CD4-positive, alpha-beta memory T cell (primary cell): ENCODE results near the gene MEGF6. TPM values are rescaled to one million over a fixed set of nuclear protein-coding genes. Genes with fewer than 3 reads are reported as not detected.

ENCODE experiments used
- CTCF ChIA-PET: fragments of 350-600 bp; sonication (Branson Sonifier 250); formaldehyde crosslinking; loops from one replicate; lab custom pipeline; 2021; ENCODE audit warnings: inconsistent platforms; ENCODE audit not compliant: partially characterized antibody; lab: Charles Lee
- POLR2A ChIA-PET: fragments of 350-600 bp; sonication (Branson Sonifier 250); formaldehyde crosslinking; loops from one replicate; lab custom pipeline; 2021; ENCODE audit not compliant: partially characterized antibody; lab: Charles Lee
- DNase-seq, 5 donors: peaks; one replicate each; pipeline versions ENCODE4 v3.0.0 to v3.0.0-alpha.2; 2020 to 2022; ENCODE audit warnings: mixed read lengths in 1 of 5
- H3K27ac ChIP-seq: one replicate; pipeline ENCODE4 v1.7.0; 2013; ENCODE audit warnings: low read depth, low read length
- H3K27me3 ChIP-seq: 2 replicates; pipeline ENCODE4 v1.7.0; 2013; ENCODE audit warnings: mild to moderate bottlenecking, low read length, moderate library complexity; ENCODE audit not compliant: insufficient read depth
- H3K36me3 ChIP-seq: 2 replicates; pipeline ENCODE4 v1.7.0; 2013; ENCODE audit warnings: mild to moderate bottlenecking, low read length, moderate library complexity; ENCODE audit not compliant: insufficient read depth
- H3K4me1 ChIP-seq: 2 replicates; pipeline ENCODE4 v1.7.0; 2013; ENCODE audit warnings: mild to moderate bottlenecking, low read length, moderate library complexity; ENCODE audit not compliant: insufficient read depth
- H3K4me3 ChIP-seq, 2 donors: one replicate each; pipeline ENCODE4 v1.7.0; 2013; ENCODE audit warnings: low read length in 2 of 2, mild to moderate bottlenecking in 1 of 2
- H3K9me3 ChIP-seq, 2 donors: one replicate each; pipeline ENCODE4 v1.7.0; 2013; ENCODE audit warnings: low read length in 2 of 2, control low read depth in 1 of 2; ENCODE audit not compliant: control insufficient read depth in 1 of 2
- H3K27ac Mint-ChIP-seq, 7 donors: one replicate each; pipeline ENCODE4 v1.8.0; 2020 to 2021; ENCODE audit warnings: mixed read lengths in 7 of 7, mild to moderate bottlenecking in 6 of 7, inconsistent platforms in 3 of 7, moderate library complexity in 3 of 7
- H3K27me3 Mint-ChIP-seq, 2 donors: one replicate each; pipeline ENCODE4 v1.8.0; 2020 to 2021; ENCODE audit warnings: mixed read lengths in 2 of 2
- H3K36me3 Mint-ChIP-seq, 2 donors: one replicate each; pipeline ENCODE4 v1.8.0; 2020 to 2021; ENCODE audit warnings: mixed read lengths in 2 of 2, inconsistent platforms in 1 of 2, mild to moderate bottlenecking in 1 of 2
- H3K4me1 Mint-ChIP-seq, 4 donors: one replicate each; pipeline ENCODE4 v1.8.0; 2020 to 2021; ENCODE audit warnings: mixed read lengths in 4 of 4, mild to moderate bottlenecking in 1 of 4
- H3K4me3 Mint-ChIP-seq, 8 donors: one replicate each; pipeline ENCODE4 v1.8.0; 2020 to 2021; ENCODE audit warnings: mixed read lengths in 8 of 8, mild to moderate bottlenecking in 7 of 8, moderate library complexity in 6 of 8, inconsistent platforms in 3 of 8
- H3K9me3 Mint-ChIP-seq, 8 donors: one replicate each; pipeline ENCODE4 v1.8.0; 2020 to 2021; ENCODE audit warnings: mixed read lengths in 8 of 8, mild to moderate bottlenecking in 5 of 8, inconsistent platforms in 3 of 8, moderate library complexity in 1 of 8
- intact Hi-C: fragments of 100-400 bp; cut with micrococcal nuclease; formaldehyde crosslinking; loops from one replicate; pipeline ENCODE4 v1.15.1; 2023
- polyA plus RNA-seq, 2 donors: library from polyadenylated mRNA; unstranded; fragments of 300-500 nt; fragmentation: Illumina TruSeq; gene quantifications; one replicate each; pipeline ENCODE4 v1.2.3, GENCODE V29; 2021
- total RNA-seq, 2 experiments: library from RNA; stranded (reverse); gene quantifications; one replicate each; pipeline ENCODE4 v1.2.3, GENCODE V29; 2021

MEGF6 gene
- total and polyA plus RNA-seq, 4 experiments from 2014 or later, result 2.4 to 168 (median 87.0) TPM

GRCh38 chr1:3614755-3615742 is 3.7 kb upstream of the MEGF6 start:
- intact Hi-C loops, result loop anchor here (1.0 kb wide), 1 partner anchor 124 kb away; no protein-coding TSS in a partner anchor
- Histone ChIP-seq H3K4me1 (peaks cover 17% of the 10 kb centered on the region), H3K4me3 (no peak overlapping the region), H3K27ac (no peak overlapping the region), H3K27me3 (no peaks in the 10 kb centered on the region), H3K9me3 (no peaks in the 10 kb centered on the region), H3K36me3 (no peaks in the 10 kb centered on the region)
- H3K4me1 Mint-ChIP-seq, result peaks cover 5 to 20% (median 12%) of the 10 kb centered on the region in 4 donors
- ChIA-PET CTCF (interaction anchor here (0.7 to 2.2 kb wide), 11 partner anchors 13 to 127 kb away, joined by 3 to 9 read pairs (median 3); no protein-coding TSS in a partner anchor), POLR2A (no interaction called here)
- peaks cover 0 to 1% (median 0%) of the 10 kb centered on the region in 8 donors for H3K9me3 Mint-ChIP-seq
- H3K36me3 Mint-ChIP-seq, result no peaks in the 10 kb centered on the region
- H3K4me3 Mint-ChIP-seq, result no peak overlapping the region
- no peak overlapping the region for H3K27ac Mint-ChIP-seq
- DNase-seq, result no peak
- peaks cover 3 to 10% of the 10 kb centered on the region in 2 donors for H3K27me3 Mint-ChIP-seq

GRCh38 chr1:3612123-3612522 is 815 bp upstream of the MEGF6 start:
- H3K27me3 Mint-ChIP-seq, result peaks cover 8 to 13% of the 10 kb centered on the region in 2 donors
- peaks cover 0 to 1% (median 0%) of the 10 kb centered on the region in 8 donors for H3K9me3 Mint-ChIP-seq
- DNase-seq, result no peak
- intact Hi-C loops, result no loop called here
- peak overlapping the region; percentile 39 to 87 (median 77) for H3K4me3 Mint-ChIP-seq
- H3K4me3 ChIP-seq, result no peak overlapping the region
- peaks cover 2 to 18% (median 5%) of the 10 kb centered on the region in 4 donors for H3K4me1 Mint-ChIP-seq
- H3K9me3 ChIP-seq, result no peaks in the 10 kb centered on the region
- ChIA-PET POLR2A (interaction anchor here (2.2 kb wide), 1 partner anchor 12 kb away, joined by 7 read pairs; no protein-coding TSS in a partner anchor), CTCF (no interaction called here)
- H3K27ac ChIP-seq, result no peak overlapping the region
- no peaks in the 10 kb centered on the region for H3K36me3 ChIP-seq
- peaks cover 5% of the 10 kb centered on the region for H3K27me3 ChIP-seq
- H3K27ac Mint-ChIP-seq, result no peak overlapping the region
- no peaks in the 10 kb centered on the region for H3K36me3 Mint-ChIP-seq
- peaks cover 15% of the 10 kb centered on the region for H3K4me1 ChIP-seq

DNA sequence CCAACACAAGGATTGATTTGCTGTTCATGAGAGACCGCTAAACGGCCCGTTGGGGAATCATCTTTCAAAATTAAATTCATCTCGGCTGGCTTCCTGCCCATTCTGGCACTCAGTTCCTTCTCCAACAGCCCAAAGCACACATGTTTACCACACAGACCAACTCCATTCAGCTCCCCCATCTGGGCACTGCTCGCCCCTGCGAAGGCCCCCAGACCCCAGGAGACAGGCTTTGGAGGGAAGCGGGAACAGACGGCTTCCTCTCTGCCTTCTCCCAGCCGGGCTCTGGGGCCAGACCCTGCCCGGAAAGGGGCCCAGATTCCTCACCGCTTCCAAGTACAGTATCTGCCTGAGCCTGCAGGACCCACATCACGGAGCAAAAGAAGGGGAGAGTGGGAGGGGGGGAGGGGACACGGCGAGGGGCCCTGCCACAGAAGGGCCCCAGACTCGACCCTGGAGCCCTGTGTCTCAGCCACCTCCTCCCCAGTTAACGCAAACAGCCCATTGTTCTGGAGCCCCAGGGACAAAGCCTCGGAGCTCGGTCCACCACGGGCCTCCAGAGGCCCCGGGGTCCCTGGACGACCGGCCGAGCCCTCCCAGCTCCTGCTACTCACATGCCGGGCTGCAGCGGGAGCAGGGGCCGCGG is 660 bp downstream of the MEGF6 start:
- H3K9me3 Mint-ChIP-seq, result peaks cover 0 to 1% (median 0%) of the 10 kb centered on the region in 8 donors
- DNase-seq, result no peak
- no peaks in the 10 kb centered on the region for H3K36me3 Mint-ChIP-seq
- peak overlapping the region in 1 of 7 donors; percentile 18 for H3K27ac Mint-ChIP-seq
- Histone ChIP-seq H3K4me1 (peaks cover 15% of the 10 kb centered on the region), H3K4me3 (no peak overlapping the region), H3K36me3 (no peaks in the 10 kb centered on the region), H3K27ac (no peak overlapping the region), H3K9me3 (no peaks in the 10 kb centered on the region), H3K27me3 (peaks cover 5% of the 10 kb centered on the region)
- CTCF ChIA-PET, result no interaction called here
- H3K4me3 Mint-ChIP-seq, result peak overlapping the region in 7 of 8 donors; percentile 44 to 75 (median 62)
- POLR2A ChIA-PET, result interaction anchor here (2.2 kb wide), 1 partner anchor 14 kb away, joined by 7 read pairs; no protein-coding TSS in a partner anchor
- intact Hi-C loops, result loop anchor here (1.0 kb wide), 1 partner anchor 13 kb away; no protein-coding TSS in a partner anchor
- peaks cover 9 to 13% of the 10 kb centered on the region in 2 donors for H3K27me3 Mint-ChIP-seq
- H3K4me1 Mint-ChIP-seq, result peaks cover 2 to 18% (median 5%) of the 10 kb centered on the region in 4 donors

- Mint-ChIP-seq H3K9me3 (peaks cover 0 to 1% (median 0%) of the 10 kb centered on the region in 8 donors), H3K4me1 (peaks cover 2 to 18% (median 5%) of the 10 kb centered on the region in 4 donors), H3K27ac (peak overlapping the region in 1 of 7 donors; percentile 18), H3K27me3 (peaks cover 9 to 13% of the 10 kb centered on the region in 2 donors), H3K4me3 (peak overlapping the region in 5 of 8 donors; percentile 14 to 68 (median 60)), H3K36me3 (no peaks in the 10 kb centered on the region)
- ChIA-PET CTCF (no interaction called here), POLR2A (interaction anchor here (2.2 kb wide), 1 partner anchor 14 kb away, joined by 7 read pairs; no protein-coding TSS in a partner anchor)
- Histone ChIP-seq H3K4me1 (peaks cover 15% of the 10 kb centered on the region), H3K27ac (no peak overlapping the region), H3K9me3 (no peaks in the 10 kb centered on the region), H3K27me3 (peaks cover 5% of the 10 kb centered on the region), H3K4me3 (no peak overlapping the region), H3K36me3 (no peaks in the 10 kb centered on the region)
- intact Hi-C loops, result no loop called here
- no peak for DNase-seq
Observed at GRCh38 chr1:3609769-3610526, 1.4 kb downstream of the MEGF6 start.

GRCh38 chr1:3609016-3609768 is 2.1 kb downstream of the MEGF6 start:
- Mint-ChIP-seq H3K36me3 (no peaks in the 10 kb centered on the region), H3K4me1 (peaks cover 2 to 18% (median 5%) of the 10 kb centered on the region in 4 donors), H3K9me3 (peaks cover 0 to 1% (median 0%) of the 10 kb centered on the region in 8 donors), H3K4me3 (peak overlapping the region in 5 of 8 donors; percentile 14 to 60 (median 36)), H3K27ac (peak overlapping the region in 1 of 7 donors; percentile 80), H3K27me3 (peaks cover 9 to 13% of the 10 kb centered on the region in 2 donors)
- no peaks in the 10 kb centered on the region for H3K9me3 ChIP-seq
- H3K4me1 ChIP-seq, result peaks cover 15% of the 10 kb centered on the region
- H3K27me3 ChIP-seq, result peaks cover 5% of the 10 kb centered on the region
- H3K36me3 ChIP-seq, result no peaks in the 10 kb centered on the region
- no peak for DNase-seq
- intact Hi-C loops, result no loop called here
- H3K4me3 ChIP-seq, result no peak overlapping the region
- no peak overlapping the region for H3K27ac ChIP-seq
- ChIA-PET CTCF (no interaction called here), POLR2A (no interaction called here)

DNA sequence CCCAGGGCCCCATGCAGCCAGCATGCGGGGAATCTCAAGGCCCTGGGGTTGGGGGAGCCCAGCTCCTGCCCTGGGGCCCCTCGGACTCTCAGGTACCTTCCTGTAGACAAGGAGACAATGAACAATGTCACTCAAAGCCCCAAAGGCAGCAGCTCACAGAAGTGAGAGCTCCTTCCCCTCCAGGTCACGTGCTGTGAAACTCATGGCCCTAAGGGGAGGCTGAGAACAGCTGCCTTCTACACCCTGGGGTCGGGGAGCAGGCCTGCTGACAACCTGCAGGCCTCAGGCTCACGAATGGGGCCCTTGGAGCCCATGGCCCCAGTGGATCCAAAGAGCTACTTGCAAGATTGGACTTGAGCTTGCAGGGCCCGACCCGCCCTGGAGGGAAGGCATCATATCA is 3.2 kb downstream of the MEGF6 start:
- no peaks in the 10 kb centered on the region for H3K36me3 Mint-ChIP-seq
- peaks cover 2 to 18% (median 5%) of the 10 kb centered on the region in 4 donors for H3K4me1 Mint-ChIP-seq
- no peaks in the 10 kb centered on the region for H3K9me3 ChIP-seq
- H3K27ac ChIP-seq, result no peak overlapping the region
- H3K27me3 Mint-ChIP-seq, result peaks cover 7 to 9% of the 10 kb centered on the region in 2 donors
- H3K4me3 ChIP-seq, result no peak overlapping the region
- CTCF ChIA-PET, result no interaction called here
- no peak overlapping the region for H3K4me3 Mint-ChIP-seq
- peaks cover 5% of the 10 kb centered on the region for H3K27me3 ChIP-seq
- POLR2A ChIA-PET, result no interaction called here
- H3K27ac Mint-ChIP-seq, result no peak overlapping the region
- H3K4me1 ChIP-seq, result peaks cover 15% of the 10 kb centered on the region
- H3K9me3 Mint-ChIP-seq, result peaks cover 0 to 1% (median 0%) of the 10 kb centered on the region in 8 donors
- no peaks in the 10 kb centered on the region for H3K36me3 ChIP-seq
- intact Hi-C loops, result no loop called here
- no peak for DNase-seq
